ENCODE results near the gene NUDT14. TPM values are rescaled to one million over a fixed set of nuclear protein-coding genes. Genes with fewer than 3 reads are reported as not detected.

The NUDT14 gene
- polyA plus RNA-seq, 6 donors from 2014 or later, result 4.4 to 20.6 (median 9.1) TPM

GRCh38 chr14:105146181-105146975, 34.7 kb downstream of the NUDT14 start:
- DNase-seq (no peak), ATAC-seq (ENCODE audit: low read depth in 2 of 2) (no peak)
- no peak overlapping the region for H3K27ac Mint-ChIP-seq
- H3K9me3 Mint-ChIP-seq, result peaks cover 0 to 3% (median 2%) of the 10 kb centered on the region in 7 donors
- no peaks in the 10 kb centered on the region for H3K27me3 Mint-ChIP-seq
- H3K4me3 Mint-ChIP-seq, result no peak overlapping the region
- H3K36me3 Mint-ChIP-seq, result no peaks in the 10 kb centered on the region
- H3K4me1 Mint-ChIP-seq, result no peaks in the 10 kb centered on the region

GRCh38 chr14:105145381-105146180, 35.5 kb downstream of the NUDT14 start:
- Mint-ChIP-seq H3K27ac (no peak overlapping the region), H3K4me3 (no peak overlapping the region), H3K36me3 (no peaks in the 10 kb centered on the region), H3K9me3 (peaks cover 0 to 11% (median 3%) of the 10 kb centered on the region in 7 donors), H3K4me1 (no peaks in the 10 kb centered on the region), H3K27me3 (no peaks in the 10 kb centered on the region)
- DNase-seq (no peak), ATAC-seq (ENCODE audit: low read depth in 2 of 2) (no peak)

GRCh38 chr14:105144666-105145380, 36.3 kb downstream of the NUDT14 start:
- ATAC-seq (ENCODE audit: low read depth in 2 of 2) (no peak), DNase-seq (no peak)
- Mint-ChIP-seq H3K4me3 (no peak overlapping the region), H3K9me3 (peaks cover 3 to 16% (median 7%) of the 10 kb centered on the region in 7 donors), H3K36me3 (peaks cover 0 to 6% of the 10 kb centered on the region in 2 donors), H3K27me3 (no peaks in the 10 kb centered on the region), H3K4me1 (no peaks in the 10 kb centered on the region), H3K27ac (no peak overlapping the region)

GRCh38 chr14:105144026-105144665, 37.0 kb downstream of the NUDT14 start:
- peak overlapping the region in 2 of 6 donors; percentile 38 to 44 for H3K27ac Mint-ChIP-seq
- H3K4me1 Mint-ChIP-seq, result no peaks in the 10 kb centered on the region
- no peak overlapping the region for H3K4me3 Mint-ChIP-seq
- DNase-seq (no peak), ATAC-seq (ENCODE audit: low read depth in 2 of 2) (no peak)
- peaks cover 0 to 8% of the 10 kb centered on the region in 2 donors for H3K36me3 Mint-ChIP-seq
- H3K27me3 Mint-ChIP-seq, result no peaks in the 10 kb centered on the region
- H3K9me3 Mint-ChIP-seq, result peaks cover 4 to 18% (median 8%) of the 10 kb centered on the region in 7 donors

- no peaks in the 10 kb centered on the region for H3K27me3 Mint-ChIP-seq
- DNase-seq (no peak), ATAC-seq (ENCODE audit: low read depth in 2 of 2) (no peak)
- peaks cover 0 to 8% of the 10 kb centered on the region in 2 donors for H3K36me3 Mint-ChIP-seq
- H3K9me3 Mint-ChIP-seq, result peaks cover 4 to 18% (median 8%) of the 10 kb centered on the region in 7 donors
- no peak overlapping the region for H3K27ac Mint-ChIP-seq
- no peaks in the 10 kb centered on the region for H3K4me1 Mint-ChIP-seq
- H3K4me3 Mint-ChIP-seq, result no peak overlapping the region
Observed at GRCh38 chr14:105143451-105144025, 37.6 kb downstream of the NUDT14 start.

GRCh38 chr14:105142651-105143450, 38.3 kb downstream of the NUDT14 start:
- Mint-ChIP-seq H3K27me3 (no peaks in the 10 kb centered on the region), H3K9me3 (peaks cover 4 to 18% (median 8%) of the 10 kb centered on the region in 7 donors), H3K36me3 (peaks cover 0 to 8% of the 10 kb centered on the region in 2 donors), H3K4me3 (no peak overlapping the region), H3K27ac (no peak overlapping the region), H3K4me1 (no peaks in the 10 kb centered on the region)
- DNase-seq, result no peak
- ATAC-seq (ENCODE audit: low read depth in 2 of 2), result no peak

- Mint-ChIP-seq H3K27ac (no peak overlapping the region), H3K4me1 (peaks cover 0 to 5% (median 0%) of the 10 kb centered on the region in 3 donors), H3K36me3 (peaks cover 0 to 8% of the 10 kb centered on the region in 2 donors), H3K27me3 (peaks cover 0 to 6% (median 0%) of the 10 kb centered on the region in 3 donors), H3K9me3 (peaks cover 4 to 18% (median 8%) of the 10 kb centered on the region in 7 donors), H3K4me3 (peak overlapping the region in 1 of 8 donors; percentile 11)
- ATAC-seq (ENCODE audit: low read depth in 2 of 2) (no peak), DNase-seq (no peak)
Observed at GRCh38 chr14:105141486-105142281, 39.4 kb downstream of the NUDT14 start.

GRCh38 chr14:105141026-105141425, 40.1 kb downstream of the NUDT14 start:
- ATAC-seq (ENCODE audit: low read depth in 2 of 2) (no peak), DNase-seq (no peak)
- peaks cover 0 to 8% of the 10 kb centered on the region in 2 donors for H3K36me3 Mint-ChIP-seq
- no peak overlapping the region for H3K27ac Mint-ChIP-seq
- H3K27me3 Mint-ChIP-seq, result peaks cover 0 to 9% (median 0%) of the 10 kb centered on the region in 3 donors
- no peak overlapping the region for H3K4me3 Mint-ChIP-seq
- H3K4me1 Mint-ChIP-seq, result peaks cover 0 to 6% (median 0%) of the 10 kb centered on the region in 3 donors
- H3K9me3 Mint-ChIP-seq, result peaks cover 4 to 18% (median 8%) of the 10 kb centered on the region in 7 donors

- Mint-ChIP-seq H3K36me3 (peaks cover 0 to 8% of the 10 kb centered on the region in 2 donors), H3K9me3 (peaks cover 4 to 18% (median 8%) of the 10 kb centered on the region in 7 donors), H3K27me3 (peaks cover 0 to 9% (median 0%) of the 10 kb centered on the region in 3 donors), H3K4me1 (peaks cover 0 to 6% (median 0%) of the 10 kb centered on the region in 3 donors), H3K4me3 (no peak overlapping the region), H3K27ac (no peak overlapping the region)
- DNase-seq, result no peak
- ATAC-seq (ENCODE audit: low read depth in 2 of 2), result no peak
Observed at GRCh38 chr14:105140581-105140980, 40.5 kb downstream of the NUDT14 start.

- peaks cover 1 to 12% (median 3%) of the 10 kb centered on the region in 3 donors for H3K27me3 Mint-ChIP-seq
Observed at GRCh38 chr14:105139831-105140239, 41.3 kb downstream of the NUDT14 start.

GRCh38 chr14:105139212-105139825, 41.8 kb downstream of the NUDT14 start:
- peaks cover 0 to 8% of the 10 kb centered on the region in 2 donors for H3K36me3 Mint-ChIP-seq
- no peak for DNase-seq
- peaks cover 0 to 6% (median 0%) of the 10 kb centered on the region in 3 donors for H3K4me1 Mint-ChIP-seq
- no peak for ATAC-seq (ENCODE audit: low read depth in 2 of 2)
- no peak overlapping the region for H3K27ac Mint-ChIP-seq
- H3K4me3 Mint-ChIP-seq, result no peak overlapping the region
- peaks cover 4 to 24% (median 8%) of the 10 kb centered on the region in 7 donors for H3K9me3 Mint-ChIP-seq
- H3K27me3 Mint-ChIP-seq, result peaks cover 4 to 17% (median 8%) of the 10 kb centered on the region in 3 donors

More at GRCh38 chr14:105139831-105140239, 41.3 kb downstream of the NUDT14 start:
- Mint-ChIP-seq H3K36me3 (peaks cover 0 to 8% of the 10 kb centered on the region in 2 donors), H3K4me1 (peaks cover 0 to 6% (median 0%) of the 10 kb centered on the region in 3 donors), H3K4me3 (no peak overlapping the region), H3K27ac (peak overlapping the region in 1 of 6 donors; percentile 83), H3K9me3 (peaks cover 4 to 20% (median 8%) of the 10 kb centered on the region in 7 donors)
- ATAC-seq (ENCODE audit: low read depth in 2 of 2) (no peak), DNase-seq (no peak)

All from naive B cell (primary cell).